MG63 (cell line): Measurements from ENCODE around the gene DUOX1. TPM values are rescaled to one million over a fixed set of nuclear protein-coding genes. Genes with fewer than 3 reads are reported as not detected.

Experiments used
- DNase-seq: peaks from one replicate; pipeline ENCODE4 v3.0.0-alpha.2; 2020
- H3K27me3 ChIP-seq: fragments of 250-450 bp; sonication (Bioruptor Pico); 2 replicates; pipeline ENCODE4 v1.5.1; 2020; ENCODE audit warnings: mild to moderate bottlenecking, moderate library complexity
- H3K36me3 ChIP-seq: fragments of 250-450 bp; sonication (Bioruptor Pico); 2 replicates; pipeline ENCODE4 v1.5.1; 2020; ENCODE audit warnings: mild to moderate bottlenecking, moderate library complexity
- H3K4me3 ChIP-seq: fragments of 250-450 bp; sonication (Bioruptor Pico); 2 replicates; pipeline ENCODE4 v1.5.1; 2020; ENCODE audit warnings: mild to moderate bottlenecking, moderate library complexity
- H3K9me3 ChIP-seq: fragments of 250-450 bp; sonication (Bioruptor Pico); 2 replicates; pipeline ENCODE4 v1.5.1; 2020; ENCODE audit warnings: mild to moderate bottlenecking, moderate library complexity
- total RNA-seq: library from RNA; depleted of rRNA; stranded (reverse); fragments of >200 nt; shearing (Covaris generic); gene quantifications from 2 replicates; pipeline ENCODE4 v1.2.3, GENCODE V29; 2014; ENCODE audit warnings: low replicate concordance

The DUOX1 gene
- total RNA-seq, 1 experiment from 2014 or later, result not detected

DNA sequence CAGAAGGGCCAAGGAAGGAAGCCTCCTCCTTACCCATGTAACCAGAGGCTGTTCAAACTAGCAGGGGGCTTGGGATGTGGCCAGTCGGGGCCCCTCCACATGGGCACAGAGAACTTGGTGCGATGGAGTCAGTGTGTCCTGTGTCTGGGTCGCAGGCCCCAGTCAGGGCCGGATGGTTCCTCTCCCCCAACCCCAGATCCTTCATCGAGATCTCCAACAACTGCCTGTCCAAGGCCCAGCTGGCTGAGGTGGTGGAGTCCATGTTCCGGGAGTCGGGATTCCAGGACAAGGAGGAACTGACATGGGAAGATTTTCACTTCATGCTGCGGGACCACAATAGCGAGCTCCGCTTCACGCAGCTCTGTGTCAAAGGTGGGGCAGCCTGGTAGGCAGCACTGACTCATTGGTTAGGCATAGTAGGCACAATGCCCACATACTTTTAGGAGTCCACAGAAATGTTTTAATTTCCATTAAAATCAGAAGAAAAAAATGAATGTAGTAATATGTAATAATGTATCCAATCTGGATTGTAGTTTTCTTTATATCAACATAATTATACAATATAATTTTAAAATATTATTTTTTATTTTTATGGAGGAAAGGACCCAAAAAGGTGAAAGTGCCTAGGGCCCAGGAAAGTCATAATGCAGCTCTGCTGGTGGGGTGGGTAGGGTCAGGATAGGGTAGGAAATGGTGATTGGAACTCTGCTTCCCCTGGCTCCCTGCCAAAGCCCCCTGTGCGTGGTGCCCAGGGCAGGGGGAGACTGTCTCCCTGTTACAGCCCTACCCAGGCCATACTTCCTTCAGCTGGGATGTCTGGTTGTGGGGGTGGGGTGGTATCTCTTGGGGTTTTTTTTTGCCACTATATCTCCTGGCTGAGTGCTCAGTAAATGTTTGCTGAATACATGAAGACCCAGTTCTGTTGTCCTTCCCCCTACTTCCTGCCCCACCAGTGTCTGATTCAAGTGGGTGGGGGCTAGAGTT is 18.6 kb downstream of the DUOX1 start:
- Histone ChIP-seq H3K4me3 (no peak overlapping the region), H3K27me3 (no peaks in the 10 kb centered on the region), H3K9me3 (no peaks in the 10 kb centered on the region), H3K36me3 (no peaks in the 10 kb centered on the region)
- peak; percentile 18 for DNase-seq

GRCh38 chr15:45149060-45149459 is 19.3 kb downstream of the DUOX1 start:
- no peaks in the 10 kb centered on the region for H3K27me3 ChIP-seq
- H3K4me3 ChIP-seq, result no peak overlapping the region
- no peaks in the 10 kb centered on the region for H3K36me3 ChIP-seq
- no peaks in the 10 kb centered on the region for H3K9me3 ChIP-seq
- no peak for DNase-seq

GRCh38 chr15:45150481-45150880 is 20.7 kb downstream of the DUOX1 start:
- no peaks in the 10 kb centered on the region for H3K9me3 ChIP-seq
- DNase-seq, result no peak
- no peaks in the 10 kb centered on the region for H3K27me3 ChIP-seq
- H3K4me3 ChIP-seq, result no peak overlapping the region
- H3K36me3 ChIP-seq, result no peaks in the 10 kb centered on the region

- no peaks in the 10 kb centered on the region for H3K36me3 ChIP-seq
- no peak overlapping the region for H3K4me3 ChIP-seq
- no peaks in the 10 kb centered on the region for H3K27me3 ChIP-seq
- no peaks in the 10 kb centered on the region for H3K9me3 ChIP-seq
- DNase-seq, result no peak
These were observed 21.2 kb downstream of the DUOX1 start for GRCh38 chr15:45150997-45151396.

DNA sequence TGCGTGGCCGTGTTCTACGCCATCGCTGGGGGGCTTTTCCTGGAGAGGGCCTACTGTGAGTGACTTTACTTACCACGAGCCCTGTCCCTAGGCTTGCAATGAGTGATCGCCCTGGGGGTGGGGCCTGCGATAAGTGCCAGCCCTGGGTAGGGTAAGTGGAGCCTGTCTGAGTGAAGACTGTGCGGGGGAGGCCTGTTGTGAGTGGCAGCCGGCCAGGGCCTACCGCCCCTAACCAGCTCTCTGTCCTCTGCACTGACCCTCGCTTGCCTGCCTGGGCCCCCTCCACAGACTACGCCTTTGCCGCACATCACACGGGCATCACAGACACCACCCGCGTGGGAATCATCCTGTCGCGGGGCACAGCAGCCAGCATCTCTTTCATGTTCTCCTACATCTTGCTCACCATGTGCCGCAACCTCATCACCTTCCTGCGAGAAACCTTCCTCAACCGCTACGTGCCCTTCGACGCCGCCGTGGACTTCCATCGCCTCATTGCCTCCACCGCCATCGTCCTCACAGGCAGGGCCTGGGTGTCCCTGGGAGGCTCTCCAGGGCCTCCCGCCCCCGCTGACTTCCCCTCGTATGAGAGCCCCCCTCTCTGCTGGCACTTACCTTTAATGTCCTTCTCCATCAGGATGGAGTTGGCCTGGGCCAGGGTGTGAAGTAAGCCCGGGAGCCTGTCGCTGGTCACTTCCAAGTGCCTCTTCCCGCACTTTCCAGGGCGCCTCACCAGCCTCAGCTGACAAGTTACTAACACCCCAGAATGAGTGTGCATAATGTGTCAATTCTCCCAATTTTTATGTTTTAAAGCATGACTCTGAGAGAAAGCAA is 22.4 kb downstream of the DUOX1 start:
- Histone ChIP-seq H3K4me3 (no peak overlapping the region), H3K9me3 (no peaks in the 10 kb centered on the region), H3K27me3 (no peaks in the 10 kb centered on the region), H3K36me3 (no peaks in the 10 kb centered on the region)
- no peak for DNase-seq

- Histone ChIP-seq H3K4me3 (no peak overlapping the region), H3K27me3 (no peaks in the 10 kb centered on the region), H3K9me3 (no peaks in the 10 kb centered on the region), H3K36me3 (no peaks in the 10 kb centered on the region)
- no peak for DNase-seq
These were observed 25.9 kb downstream of the DUOX1 start for GRCh38 chr15:45155739-45156138.

GRCh38 chr15:45156744-45157455 is 27.1 kb downstream of the DUOX1 start:
- DNase-seq, result no peak
- H3K4me3 ChIP-seq, result no peak overlapping the region
- no peaks in the 10 kb centered on the region for H3K9me3 ChIP-seq
- no peaks in the 10 kb centered on the region for H3K36me3 ChIP-seq
- H3K27me3 ChIP-seq, result no peaks in the 10 kb centered on the region

DNA sequence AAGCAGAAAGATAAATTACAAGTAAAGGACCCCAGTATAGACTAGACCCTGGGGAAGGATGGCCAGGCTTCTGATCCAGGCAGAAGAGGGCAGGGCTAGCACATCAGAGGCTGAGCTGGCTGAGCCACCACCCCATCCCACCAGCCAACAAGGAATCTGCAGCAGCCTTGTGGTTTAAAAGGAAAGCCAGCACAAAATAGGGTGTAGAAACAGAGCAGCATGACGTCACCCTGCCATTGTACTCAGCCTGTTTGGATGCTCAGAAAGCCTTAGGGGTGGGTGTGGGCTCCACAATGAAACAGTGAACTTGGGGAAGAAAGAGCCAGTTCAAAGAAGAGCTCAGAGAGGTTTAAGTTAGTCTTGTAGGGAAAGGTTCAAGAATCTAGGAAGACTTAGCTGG is 28.2 kb downstream of the DUOX1 start:
- Histone ChIP-seq H3K9me3 (no peaks in the 10 kb centered on the region), H3K4me3 (no peak overlapping the region), H3K27me3 (no peaks in the 10 kb centered on the region), H3K36me3 (no peaks in the 10 kb centered on the region)
- peak; percentile 59 for DNase-seq

- DNase-seq, result no peak
- Histone ChIP-seq H3K27me3 (no peaks in the 10 kb centered on the region), H3K36me3 (no peaks in the 10 kb centered on the region)
These were observed 31.9 kb downstream of the DUOX1 start for GRCh38 chr15:45161666-45162065.

GRCh38 chr15:45162771-45163507 is 33.1 kb downstream of the DUOX1 start:
- Histone ChIP-seq H3K4me3 (no peak overlapping the region), H3K27me3 (no peaks in the 10 kb centered on the region), H3K9me3 (no peaks in the 10 kb centered on the region), H3K36me3 (no peaks in the 10 kb centered on the region)
- peak; percentile 82 for DNase-seq

More at GRCh38 chr15:45161666-45162065, 31.9 kb downstream of the DUOX1 start:
- H3K4me3 ChIP-seq, result no peak overlapping the region
- no peaks in the 10 kb centered on the region for H3K9me3 ChIP-seq

- no peak for DNase-seq
These were observed 33.7 kb downstream of the DUOX1 start for GRCh38 chr15:45163508-45163856.

GRCh38 chr15:45164914-45165313 is 35.1 kb downstream of the DUOX1 start:
- Histone ChIP-seq H3K36me3 (no peaks in the 10 kb centered on the region), H3K27me3 (no peaks in the 10 kb centered on the region), H3K4me3 (no peak overlapping the region), H3K9me3 (no peaks in the 10 kb centered on the region)
- no peak for DNase-seq

More at GRCh38 chr15:45163508-45163856, 33.7 kb downstream of the DUOX1 start:
- Histone ChIP-seq H3K27me3 (no peaks in the 10 kb centered on the region), H3K36me3 (no peaks in the 10 kb centered on the region), H3K4me3 (no peak overlapping the region), H3K9me3 (no peaks in the 10 kb centered on the region)

DNA sequence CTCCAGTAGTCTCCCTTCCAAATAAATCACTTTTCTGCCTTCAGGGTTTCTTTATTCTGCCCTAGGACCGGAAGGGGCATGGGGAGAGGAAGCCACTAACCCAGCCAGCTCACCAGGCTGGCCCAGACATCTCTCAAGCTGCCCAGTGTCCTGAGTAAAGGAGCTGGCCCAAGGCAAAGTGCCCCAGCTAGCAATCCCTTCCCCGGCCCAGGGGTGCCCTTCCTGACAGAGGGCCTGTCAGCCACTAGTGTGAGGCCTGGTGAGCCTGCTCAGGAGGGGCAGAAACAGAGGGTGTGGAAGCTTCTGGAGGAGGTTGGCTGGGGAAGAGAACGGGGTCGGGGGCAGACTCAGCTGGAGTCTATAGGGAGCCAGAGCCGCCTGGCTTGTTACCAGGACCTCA is 35.7 kb downstream of the DUOX1 start:
- DNase-seq, result no peak
- Histone ChIP-seq H3K27me3 (no peaks in the 10 kb centered on the region), H3K4me3 (no peak overlapping the region), H3K36me3 (no peaks in the 10 kb centered on the region), H3K9me3 (no peaks in the 10 kb centered on the region)

- Histone ChIP-seq H3K27me3 (no peaks in the 10 kb centered on the region), H3K9me3 (no peaks in the 10 kb centered on the region), H3K4me3 (peak overlapping the region; percentile 58), H3K36me3 (no peaks in the 10 kb centered on the region)
- peak; percentile 94 for DNase-seq
These were observed 37.2 kb downstream of the DUOX1 start for GRCh38 chr15:45166834-45167630.

DNA sequence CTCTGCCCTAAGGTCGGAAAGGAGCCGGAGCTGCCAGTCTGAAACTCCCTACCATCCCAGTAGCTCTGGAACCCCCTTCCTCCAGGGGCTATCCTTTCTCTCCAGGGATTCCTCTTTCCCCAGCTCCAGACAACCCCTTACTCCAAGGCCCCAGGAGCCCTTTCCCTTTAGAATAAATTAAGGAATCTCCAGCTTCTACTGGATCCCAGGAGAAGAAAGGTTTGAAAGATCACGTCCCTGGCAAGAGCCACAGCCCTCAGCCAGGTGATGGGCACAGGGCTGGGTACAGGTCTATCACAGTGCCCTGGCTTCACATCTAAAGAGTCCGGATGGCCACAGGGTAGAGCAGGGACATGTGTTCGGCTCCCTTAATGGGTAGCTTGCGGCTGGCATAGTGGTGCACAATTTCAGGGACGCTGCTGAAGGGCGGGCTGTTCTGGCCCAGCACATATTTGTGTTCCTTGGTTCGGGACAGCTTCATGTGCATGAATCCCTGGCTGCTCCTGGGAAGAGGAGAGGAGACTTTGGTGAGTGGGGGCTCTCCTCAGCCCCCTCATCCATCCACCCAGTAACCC is 37.9 kb downstream of the DUOX1 start:
- H3K4me3 ChIP-seq, result peak overlapping the region; percentile 58
- DNase-seq, result no peak

More for the DNA sequence above, 37.9 kb downstream of the DUOX1 start:
- Histone ChIP-seq H3K27me3 (no peaks in the 10 kb centered on the region), H3K9me3 (no peaks in the 10 kb centered on the region), H3K36me3 (no peaks in the 10 kb centered on the region)
